SU-DHL-6 (cell line): ENCODE results near the gene CHD6.

ENCODE experiments used
- H2AFZ ChIP-seq: fragments of 200-600 bp; sonication (generic); 2 replicates; pipeline ENCODE4 v1.6.1; 2014; ENCODE audit warnings: low read depth, mild to moderate bottlenecking, moderate library complexity, mixed read lengths, antibody characterized with exemption, low read length; ENCODE audit not compliant: severe bottlenecking
- H3F3A ChIP-seq: fragments of 200-600 bp; shearing (Covaris generic); 2 replicates; pipeline ENCODE4 v1.6.0; 2016; ENCODE audit warnings: antibody characterized with exemption, mild to moderate bottlenecking; ENCODE audit not compliant: insufficient read depth
- H3K27ac ChIP-seq: fragments of 200-600 bp; sonication (generic); 2 replicates; pipeline ENCODE4 v1.5.1; 2016; ENCODE audit warnings: low read depth, mild to moderate bottlenecking, low read length, moderate library complexity, mixed read lengths
- H3K27me3 ChIP-seq: fragments of 200-600 bp; sonication (generic), shearing (Covaris generic); 2 replicates; pipeline ENCODE4 v1.6.0; 2014; ENCODE audit warnings: mild to moderate bottlenecking, low read length
- H3K36me3 ChIP-seq: fragments of 200-600 bp; sonication (generic); 2 replicates; pipeline ENCODE4 v1.6.1; 2014; ENCODE audit warnings: mild to moderate bottlenecking, low read length, mixed read lengths
- H3K4me2 ChIP-seq: fragments of 300-600, 200-600 bp; shearing (Covaris generic), sonication (generic); 2 replicates; pipeline ENCODE4 v1.6.0; 2014; ENCODE audit warnings: low read length, low read depth, mild to moderate bottlenecking; ENCODE audit not compliant: poor library complexity, severe bottlenecking
- H3K4me3 ChIP-seq: fragments of 200-600 bp; sonication (generic); 2 replicates; pipeline ENCODE4 v1.5.1; 2014; ENCODE audit warnings: antibody characterized with exemption, low read length, mild to moderate bottlenecking, mixed read lengths; ENCODE audit not compliant: insufficient read depth, poor library complexity, severe bottlenecking
- H3K79me2 ChIP-seq: fragments of 200-600 bp; sonication (generic); 2 replicates; pipeline ENCODE4 v1.6.1; 2014; ENCODE audit warnings: mild to moderate bottlenecking, low read length, moderate library complexity; ENCODE audit not compliant: insufficient read depth
- H3K9ac ChIP-seq: fragments of 200-600 bp; sonication (generic); 2 replicates; pipeline ENCODE4 v1.7.0; 2014; ENCODE audit warnings: mild to moderate bottlenecking, low read length
- H3K9me2 ChIP-seq: fragments of 200-600 bp; sonication (generic); replicated peaks from 2 replicates; pipeline ENCODE4 v1.6.1; 2014; ENCODE audit warnings: low read length; ENCODE audit not compliant: insufficient read depth
- H3K9me3 ChIP-seq: fragments of 200-600 bp; sonication (generic); 2 replicates; pipeline ENCODE4 v1.6.1; 2014; ENCODE audit warnings: low read length, mixed read lengths; ENCODE audit not compliant: insufficient read depth
- H4K20me1 ChIP-seq: fragments of 200-600 bp; sonication (generic); 2 replicates; pipeline ENCODE4 v1.6.1; 2014; ENCODE audit warnings: low read depth, mild to moderate bottlenecking, antibody characterized with exemption, low read length, moderate library complexity, mixed read lengths
- EZH2phosphoT487 ChIP-seq: fragments of 200-600 bp; sonication (generic), shearing (Covaris generic); conservative IDR thresholded peaks from 2 replicates; pipeline ENCODE4 v1.6.1; 2018; ENCODE audit warnings: mild to moderate bottlenecking, antibody characterized with exemption, low read length, moderate library complexity, mixed read lengths
- TF ChIP-seq, protein P1 (sequence below): fragments of 200-600 bp; sonication (generic); IDR thresholded peaks from one replicate; pipeline ENCODE4 v1.5.1; 2017; ENCODE audit warnings: antibody characterized with exemption, mild to moderate bottlenecking, low read length, moderate library complexity; ENCODE audit not compliant: insufficient read depth, poor library complexity, severe bottlenecking

The CHD6 gene

DNA sequence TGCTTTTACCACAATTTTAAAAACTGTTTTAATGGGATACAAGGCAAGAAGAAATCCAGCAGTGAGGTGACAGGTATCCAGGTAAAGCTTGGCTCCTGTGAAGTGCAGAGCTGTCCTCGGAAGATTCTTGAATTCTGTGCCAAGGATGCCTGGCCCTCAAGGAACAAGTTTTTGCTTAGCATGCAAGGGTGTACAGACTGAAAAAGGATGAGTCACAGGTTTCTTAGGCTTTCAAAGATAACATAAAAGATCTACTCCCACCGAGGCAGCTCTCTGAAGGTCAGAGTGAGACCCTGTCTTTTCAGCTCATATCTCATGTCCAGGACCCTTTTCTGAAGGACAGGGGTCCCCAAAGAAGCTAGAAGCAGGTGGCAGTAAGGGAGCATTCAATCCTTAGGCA, 83.3 kb downstream of the CHD6 start:
- Histone ChIP-seq H3K9ac (no peak overlapping the region), H2AFZ (no peak overlapping the region), H3K27ac (no peak overlapping the region), H4K20me1 (no peaks in the 10 kb centered on the region), H3K4me3 (no peak overlapping the region), H3K36me3 (0 out of 2 replicates have a peak, but pooled peaks cover 4% of the 10 kb centered on the region), H3F3A (no peaks in the 10 kb centered on the region), H3K9me3 (peaks cover 4% of the 10 kb centered on the region; the same call in 1 of the 2 replicates), H3K4me2 (no peak overlapping the region), H3K9me2 (no peaks in the 10 kb centered on the region), H3K79me2 (no peaks in the 10 kb centered on the region), H3K27me3 (no peaks in the 10 kb centered on the region)
- TF ChIP-seq, protein P1, sequence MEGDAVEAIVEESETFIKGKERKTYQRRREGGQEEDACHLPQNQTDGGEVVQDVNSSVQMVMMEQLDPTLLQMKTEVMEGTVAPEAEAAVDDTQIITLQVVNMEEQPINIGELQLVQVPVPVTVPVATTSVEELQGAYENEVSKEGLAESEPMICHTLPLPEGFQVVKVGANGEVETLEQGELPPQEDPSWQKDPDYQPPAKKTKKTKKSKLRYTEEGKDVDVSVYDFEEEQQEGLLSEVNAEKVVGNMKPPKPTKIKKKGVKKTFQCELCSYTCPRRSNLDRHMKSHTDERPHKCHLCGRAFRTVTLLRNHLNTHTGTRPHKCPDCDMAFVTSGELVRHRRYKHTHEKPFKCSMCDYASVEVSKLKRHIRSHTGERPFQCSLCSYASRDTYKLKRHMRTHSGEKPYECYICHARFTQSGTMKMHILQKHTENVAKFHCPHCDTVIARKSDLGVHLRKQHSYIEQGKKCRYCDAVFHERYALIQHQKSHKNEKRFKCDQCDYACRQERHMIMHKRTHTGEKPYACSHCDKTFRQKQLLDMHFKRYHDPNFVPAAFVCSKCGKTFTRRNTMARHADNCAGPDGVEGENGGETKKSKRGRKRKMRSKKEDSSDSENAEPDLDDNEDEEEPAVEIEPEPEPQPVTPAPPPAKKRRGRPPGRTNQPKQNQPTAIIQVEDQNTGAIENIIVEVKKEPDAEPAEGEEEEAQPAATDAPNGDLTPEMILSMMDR: no peak
- TF ChIP-seq EZH2phosphoT487: no peak

DNA sequence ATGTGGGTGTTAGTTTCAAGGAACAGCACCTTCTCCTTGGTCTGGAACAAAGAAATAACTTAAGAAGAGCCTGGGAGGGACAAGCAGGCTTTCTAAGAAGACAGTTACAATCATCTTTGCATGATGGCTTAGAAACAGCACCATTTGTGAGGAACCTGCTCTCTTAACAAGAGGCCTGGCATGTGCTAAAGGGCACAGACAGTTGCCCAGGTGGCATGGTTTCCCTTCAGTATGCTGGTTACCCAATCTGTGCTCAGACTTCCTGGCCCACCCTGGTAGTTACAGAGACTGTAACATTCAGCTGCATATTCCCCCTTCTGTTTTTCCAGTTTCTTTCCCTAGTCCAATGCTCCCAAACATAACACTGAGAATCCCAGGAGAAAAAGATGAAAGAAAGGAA, 84.0 kb downstream of the CHD6 start:
- TF ChIP-seq, protein P1: no peak
- TF ChIP-seq EZH2phosphoT487: no peak
- H3F3A ChIP-seq: no peaks in the 10 kb centered on the region
- no peaks in the 10 kb centered on the region for H3K9me2 ChIP-seq
- H3K79me2 ChIP-seq: no peaks in the 10 kb centered on the region
- H3K9me3 ChIP-seq: peaks cover 4% of the 10 kb centered on the region; the same call in 1 of the 2 replicates
- no peak overlapping the region for H3K9ac ChIP-seq
- no peak overlapping the region for H2AFZ ChIP-seq
- no peak overlapping the region for H3K4me3 ChIP-seq
- H3K4me2 ChIP-seq: no peak overlapping the region
- H3K27ac ChIP-seq: no peak overlapping the region
- H3K27me3 ChIP-seq: no peaks in the 10 kb centered on the region
- H3K36me3 ChIP-seq: 0 out of 2 replicates have a peak, but pooled peaks cover 4% of the 10 kb centered on the region
- no peaks in the 10 kb centered on the region for H4K20me1 ChIP-seq

DNA sequence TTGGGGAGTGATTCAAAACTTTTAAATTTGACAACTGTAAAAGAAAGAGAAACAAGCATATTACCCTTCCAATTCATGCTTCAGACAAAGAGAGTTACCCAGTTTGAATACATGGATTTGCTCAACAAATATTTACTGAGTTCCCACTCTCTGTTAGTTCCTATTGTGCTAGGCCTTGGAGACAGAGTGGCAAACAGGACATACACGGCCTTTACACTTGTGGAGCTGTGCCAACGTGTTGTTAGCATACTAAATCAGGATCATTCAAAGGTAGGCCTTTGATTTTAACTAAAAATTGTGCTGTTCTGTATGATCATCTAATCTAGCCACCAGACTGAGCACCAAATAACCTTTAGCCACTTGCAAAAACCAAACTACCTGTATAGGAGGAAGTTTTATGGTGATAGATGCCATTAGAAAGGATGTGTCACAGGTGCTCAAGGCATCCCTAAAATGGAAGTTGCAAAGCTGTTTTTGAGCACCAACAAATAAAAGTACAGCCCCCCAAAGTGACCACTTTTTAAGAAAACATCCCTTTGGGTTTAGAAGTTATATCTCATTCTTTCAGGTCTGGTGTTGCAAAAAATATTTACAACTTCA, 84.5 kb downstream of the CHD6 start:
- Histone ChIP-seq H3K27me3 (no peaks in the 10 kb centered on the region), H3K4me2 (no peak overlapping the region), H3F3A (no peaks in the 10 kb centered on the region), H4K20me1 (no peaks in the 10 kb centered on the region), H3K4me3 (no peak overlapping the region), H3K9ac (no peak overlapping the region), H2AFZ (no peak overlapping the region), H3K36me3 (0 out of 2 replicates have a peak, but pooled peaks cover 4% of the 10 kb centered on the region), H3K27ac (no peak overlapping the region), H3K9me2 (no peaks in the 10 kb centered on the region), H3K79me2 (no peaks in the 10 kb centered on the region), H3K9me3 (peaks cover 4% of the 10 kb centered on the region; the same call in 1 of the 2 replicates)
- TF ChIP-seq, protein P1: no peak
- no peak for TF ChIP-seq EZH2phosphoT487
